NCI-H2227 (cell line): ENCODE data around the gene AKAP13.
"Not testable (repeated sequence)": the region's sequence is repeated elsewhere in the genome, so short reads cannot be mapped to it uniquely, and the experiment has no call there.

Experiments used
- DNase-seq: peaks from one replicate; lab custom pipeline; 2025; ENCODE audit not compliant: unreplicated experiment; lab: John Stamatoyannopoulos, UW

Gene AKAP13

GRCh38 chr15:85777250-85778106 is 397.1 kb downstream of the AKAP13 start:
- DNase-seq, result no peak

- no peak for DNase-seq
Observed at GRCh38 chr15:85778107-85778776, 397.8 kb downstream of the AKAP13 start.

- no peak for DNase-seq
Observed at GRCh38 chr15:85779249-85779648, 398.8 kb downstream of the AKAP13 start.

DNA sequence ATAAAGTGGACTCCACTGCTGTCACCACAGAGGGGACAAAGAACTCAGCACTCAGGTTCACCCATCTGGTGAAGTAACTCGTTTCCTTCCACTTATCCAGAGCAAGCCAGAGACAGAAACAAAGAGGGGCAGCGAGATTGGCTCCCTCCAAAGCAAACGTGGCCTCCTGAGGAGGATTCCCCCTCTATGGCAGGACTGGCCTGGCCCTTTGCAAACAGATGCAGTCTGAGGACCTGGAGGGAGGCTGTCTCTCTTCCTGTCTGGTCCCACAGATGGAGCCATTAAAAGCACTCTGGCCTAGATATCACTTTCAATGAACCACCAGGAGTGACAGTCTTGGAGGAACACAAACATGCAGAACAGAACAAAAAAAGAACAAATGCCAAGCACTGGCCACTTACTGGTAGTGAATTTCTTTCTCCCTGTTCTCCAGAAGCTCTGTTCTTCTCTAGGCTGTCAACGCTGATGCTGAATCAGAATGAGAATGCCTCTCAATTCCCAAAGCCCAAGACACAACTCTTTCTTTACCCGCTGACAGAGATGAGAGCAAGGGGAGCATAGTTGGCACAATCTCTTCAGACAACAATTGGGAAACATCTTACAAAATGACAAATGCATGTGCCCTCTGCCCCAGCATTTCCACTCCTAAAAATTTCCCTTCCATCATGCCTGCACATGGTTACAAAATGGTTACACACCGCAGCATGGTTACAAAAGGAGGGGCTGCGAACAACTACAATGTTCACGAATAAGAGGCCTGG is 400.0 kb downstream of the AKAP13 start:
- DNase-seq, result no peak

DNA sequence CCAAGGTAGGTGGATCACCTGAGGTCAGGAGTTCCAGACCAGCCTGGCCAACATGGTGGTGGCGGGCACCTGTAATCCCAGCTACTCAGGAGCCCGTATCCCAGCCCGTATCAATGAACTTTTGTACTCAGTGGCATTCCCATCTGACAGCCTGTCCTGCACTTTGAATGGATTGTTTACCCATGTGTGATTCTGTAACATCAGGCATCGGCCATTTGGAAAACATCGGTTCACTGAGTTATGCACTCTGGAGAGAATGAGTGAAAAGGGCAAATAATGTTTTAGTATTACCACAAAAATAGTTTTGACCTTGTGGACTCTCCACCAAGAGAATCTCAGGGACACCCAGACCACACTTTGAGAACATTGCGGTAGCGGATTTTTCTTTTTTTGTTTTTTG is 400.7 kb downstream of the AKAP13 start:
- no peak for DNase-seq

GRCh38 chr15:85782064-85782463 is 401.7 kb downstream of the AKAP13 start:
- DNase-seq, result no peak

GRCh38 chr15:85785887-85786780 is 405.7 kb downstream of the AKAP13 start:
- no peak for DNase-seq

- DNase-seq, result no peak
Observed at GRCh38 chr15:85786781-85787114, 406.3 kb downstream of the AKAP13 start.

GRCh38 chr15:85788771-85789495 is 408.5 kb downstream of the AKAP13 start:
- no peak for DNase-seq

DNA sequence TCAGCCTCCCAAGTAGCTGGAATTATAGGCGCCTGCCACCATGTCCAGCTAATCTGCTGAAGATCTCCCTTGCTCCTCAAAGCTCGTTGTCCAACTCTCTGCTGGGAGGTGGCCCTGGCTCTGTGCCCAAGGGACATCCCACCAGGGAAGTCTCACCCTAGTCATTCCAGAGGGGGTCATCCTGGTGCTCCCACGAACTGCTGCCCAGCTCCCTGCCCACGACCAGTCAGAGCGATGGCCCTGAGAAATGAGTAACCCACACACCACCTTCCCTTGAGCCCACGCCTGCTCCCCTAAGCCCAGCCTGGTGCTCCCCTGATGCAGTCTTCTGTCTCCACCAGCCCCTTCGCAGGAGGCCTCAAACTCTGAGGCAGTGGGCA is 409.1 kb downstream of the AKAP13 start:
- no peak for DNase-seq

DNA sequence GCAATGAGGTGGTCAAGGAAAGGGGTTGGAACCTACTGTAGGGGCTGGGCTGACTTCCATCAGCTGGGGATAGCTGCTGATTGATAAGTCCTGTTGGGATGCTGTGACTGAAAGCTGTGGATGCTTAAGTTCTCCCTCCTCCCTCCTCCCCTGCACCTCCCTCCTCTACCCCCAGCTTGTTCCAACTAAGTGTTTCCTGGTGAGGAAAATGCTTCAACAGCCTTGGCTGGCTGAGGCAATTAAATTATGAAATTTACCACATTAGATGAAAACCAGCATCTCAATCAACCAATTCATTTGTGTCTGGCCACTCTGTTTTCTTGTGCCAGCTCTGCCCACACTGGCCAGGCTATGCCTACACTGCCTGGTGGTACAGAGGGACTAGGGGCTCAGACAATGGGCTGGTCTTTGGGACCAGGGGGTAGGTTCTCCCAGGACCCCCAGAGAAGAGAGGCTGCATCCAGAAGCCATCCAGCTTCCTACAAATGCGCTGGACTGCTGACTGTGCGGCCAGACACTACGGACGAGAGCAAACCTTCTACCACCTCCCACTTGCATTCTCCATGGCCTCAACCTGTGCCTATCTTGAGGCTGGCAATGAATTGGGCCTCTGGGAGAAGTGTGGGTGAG is 411.8 kb downstream of the AKAP13 start:
- no peak for DNase-seq

DNA sequence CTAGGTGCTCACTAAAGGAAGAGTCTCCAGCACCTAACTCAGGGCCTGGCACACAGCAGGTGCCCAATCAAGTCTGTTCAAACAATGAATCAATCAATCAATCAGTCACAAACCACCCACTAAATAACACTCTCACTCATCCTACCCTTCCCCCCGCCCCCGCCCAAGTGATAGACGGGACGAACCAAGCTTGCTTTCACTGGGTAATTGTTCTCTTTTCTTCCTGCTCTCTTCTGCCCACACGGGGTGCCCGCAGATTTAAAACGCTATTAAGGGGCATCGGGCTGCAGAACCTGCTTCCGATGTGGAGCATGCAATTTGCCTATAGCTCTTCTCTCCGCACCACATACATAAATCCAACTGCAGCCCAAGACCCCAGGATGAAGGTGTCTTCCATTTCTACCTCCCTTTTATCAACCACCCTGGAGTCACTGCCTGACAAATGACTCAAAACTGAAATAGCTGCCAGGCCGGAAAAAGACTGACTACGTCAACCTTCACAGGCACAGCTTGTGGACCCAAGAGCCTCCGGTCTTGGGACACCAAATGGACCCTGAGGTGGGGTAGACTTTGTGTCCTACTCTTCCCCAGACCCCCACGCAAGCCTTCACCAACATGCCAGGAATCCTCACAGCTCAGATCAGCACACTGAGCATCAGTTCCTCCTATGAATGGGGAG is 412.6 kb downstream of the AKAP13 start:
- DNase-seq, result no peak

- DNase-seq, result peak; percentile 32
Observed at GRCh38 chr15:85793641-85794597, 413.5 kb downstream of the AKAP13 start.

GRCh38 chr15:85794598-85795336 is 414.4 kb downstream of the AKAP13 start, which contains the start of gene KLHL25:
Gene KLHL25 (minus strand): TSS chr15:85794925. CDS start chr15:85769810, 25,115 bp downstream.
- DNase-seq, result peak; percentile 92

GRCh38 chr15:85795337-85796305 is 415.2 kb downstream of the AKAP13 start:
- DNase-seq, result no peak

GRCh38 chr15:85796371-85796770 is 416.0 kb downstream of the AKAP13 start:
- not testable (repeated sequence) for DNase-seq
